Thyroid gland (tissue), 4 donors: ENCODE results near the gene SLC6A14. TPM values are rescaled to one million over a fixed set of nuclear protein-coding genes. Genes with fewer than 3 reads are reported as not detected.

ENCODE experiments used
- DNase-seq, 2 donors: peaks; one replicate each; pipeline ENCODE4 v3.0.0-alpha.2; 2019
- H3K27ac ChIP-seq, 3 donors: fragments of 200-600 bp; sonication (generic); 1 replicate in 2 of 3; 2 replicates in 1 of 3; pipeline ENCODE4 v1.5.1; 2016 to 2019; ENCODE audit warnings: mild to moderate bottlenecking in 1 of 3, moderate library complexity in 1 of 3
- H3K27me3 ChIP-seq: fragments of 200-600 bp; sonication (generic); one replicate; pipeline ENCODE4 v1.5.1; 2019
- H3K36me3 ChIP-seq, 2 donors: fragments of 200-600 bp; sonication (generic); one replicate each; pipeline ENCODE4 v1.5.1; 2016 to 2019
- H3K4me1 ChIP-seq, 2 donors: fragments of 200-600 bp; sonication (generic); one replicate each; pipeline ENCODE4 v1.5.1; 2017 to 2019
- H3K4me3 ChIP-seq, 3 donors: fragments of 200-600 bp; sonication (generic); replicated peaks in 1 of 3; 1 replicate in 2 of 3; 2 replicates in 1 of 3; pipeline ENCODE4 v1.5.1; 2016; ENCODE audit warnings: mild to moderate bottlenecking in 1 of 3
- H3K9me3 ChIP-seq: fragments of 200-600 bp; sonication (generic); one replicate; pipeline ENCODE4 v1.5.1; 2017
- POLR2A ChIP-seq, 2 donors: fragments of 450-650 bp; IDR thresholded peaks; one replicate each; pipeline ENCODE4 v1.6.1; 2017; ENCODE audit warnings: antibody characterized with exemption in 2 of 2, mild to moderate bottlenecking in 2 of 2, moderate library complexity in 1 of 2
- WGBS, 2 donors: methylation state at CpG; one replicate each; pipeline ENCODE4 v1.1.5; 2017; 5-methylcytosine and 5-hydroxymethylcytosine counted together
- intact Hi-C: fragments of 100-400 bp; cut with DNase I; formaldehyde crosslinking; loops from one replicate; pipeline ENCODE4 v1.15.1; 2023
- total RNA-seq, 4 donors: library from RNA; depleted of rRNA; stranded (reverse); fragments of >200 nt; gene quantifications; one replicate each; pipeline ENCODE4 v1.2.3, GENCODE V29; 2016
- TF ChIP-seq, protein P1 (sequence below), 6 experiments: fragments of 200-600 bp in 3 of 6; fragments of 450-650 bp in 3 of 6; sonication (generic) in 3 of 6; IDR thresholded peaks; one replicate each; pipeline ENCODE4 v1.5.1; 2016 to 2019; ENCODE audit warnings: antibody characterized with exemption in 6 of 6, mild to moderate bottlenecking in 2 of 6, inconsistent platforms in 1 of 6, moderate library complexity in 1 of 6

Gene SLC6A14, protein sequence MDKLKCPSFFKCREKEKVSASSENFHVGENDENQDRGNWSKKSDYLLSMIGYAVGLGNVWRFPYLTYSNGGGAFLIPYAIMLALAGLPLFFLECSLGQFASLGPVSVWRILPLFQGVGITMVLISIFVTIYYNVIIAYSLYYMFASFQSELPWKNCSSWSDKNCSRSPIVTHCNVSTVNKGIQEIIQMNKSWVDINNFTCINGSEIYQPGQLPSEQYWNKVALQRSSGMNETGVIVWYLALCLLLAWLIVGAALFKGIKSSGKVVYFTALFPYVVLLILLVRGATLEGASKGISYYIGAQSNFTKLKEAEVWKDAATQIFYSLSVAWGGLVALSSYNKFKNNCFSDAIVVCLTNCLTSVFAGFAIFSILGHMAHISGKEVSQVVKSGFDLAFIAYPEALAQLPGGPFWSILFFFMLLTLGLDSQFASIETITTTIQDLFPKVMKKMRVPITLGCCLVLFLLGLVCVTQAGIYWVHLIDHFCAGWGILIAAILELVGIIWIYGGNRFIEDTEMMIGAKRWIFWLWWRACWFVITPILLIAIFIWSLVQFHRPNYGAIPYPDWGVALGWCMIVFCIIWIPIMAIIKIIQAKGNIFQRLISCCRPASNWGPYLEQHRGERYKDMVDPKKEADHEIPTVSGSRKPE
- under 1 TPM in 1 of 4 donors, not detected in 3; 0.33 TPM for total RNA-seq

DNA sequence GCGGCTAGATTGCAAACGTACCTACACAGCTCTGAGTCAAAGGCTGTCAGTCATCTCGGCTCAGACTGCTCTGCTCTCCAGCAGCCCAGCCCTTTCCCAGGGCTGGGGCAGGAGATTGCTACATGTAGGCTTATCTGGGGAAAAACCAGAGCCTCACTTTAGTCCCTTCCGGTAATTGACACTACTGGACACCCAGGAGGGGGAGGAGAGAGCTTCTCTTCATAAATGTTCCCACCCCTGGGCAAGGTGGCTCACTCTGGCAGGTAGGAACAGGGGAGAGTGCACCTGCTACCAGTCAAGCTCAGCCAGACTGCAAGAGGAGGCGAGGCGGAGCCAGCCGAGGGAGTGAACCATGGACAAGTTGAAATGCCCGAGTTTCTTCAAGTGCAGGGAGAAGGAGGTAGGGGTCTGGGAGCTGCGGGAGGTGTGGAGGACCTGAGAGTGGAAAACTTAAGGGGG lies at the start of gene SLC6A14:
TSS of gene SLC6A14 (plus strand) at position 249 of the 459 bp plus-strand sequence. CDS start at position 353, 104 bp downstream.
- DNase-seq = peak; percentile 44 to 67
- no peak within 1 kb of the TSS for H3K27ac ChIP-seq
- H3K4me3 ChIP-seq = no peak within 1 kb of the TSS
- H3K36me3 ChIP-seq = no peaks in the 10 kb centered on the region
- no peaks in the 10 kb centered on the region for H3K9me3 ChIP-seq
- intact Hi-C loops = no loop called here
- 25 to 37% methylated on average over 4 to 8 of the region's 9 CpGs for WGBS, 2 donors
- H3K27me3 ChIP-seq = no peaks in the 10 kb centered on the region
- TF ChIP-seq POLR2A (IDR thresholded peaks at IDR 0.05) = no peak
- TF ChIP-seq, protein P1, sequence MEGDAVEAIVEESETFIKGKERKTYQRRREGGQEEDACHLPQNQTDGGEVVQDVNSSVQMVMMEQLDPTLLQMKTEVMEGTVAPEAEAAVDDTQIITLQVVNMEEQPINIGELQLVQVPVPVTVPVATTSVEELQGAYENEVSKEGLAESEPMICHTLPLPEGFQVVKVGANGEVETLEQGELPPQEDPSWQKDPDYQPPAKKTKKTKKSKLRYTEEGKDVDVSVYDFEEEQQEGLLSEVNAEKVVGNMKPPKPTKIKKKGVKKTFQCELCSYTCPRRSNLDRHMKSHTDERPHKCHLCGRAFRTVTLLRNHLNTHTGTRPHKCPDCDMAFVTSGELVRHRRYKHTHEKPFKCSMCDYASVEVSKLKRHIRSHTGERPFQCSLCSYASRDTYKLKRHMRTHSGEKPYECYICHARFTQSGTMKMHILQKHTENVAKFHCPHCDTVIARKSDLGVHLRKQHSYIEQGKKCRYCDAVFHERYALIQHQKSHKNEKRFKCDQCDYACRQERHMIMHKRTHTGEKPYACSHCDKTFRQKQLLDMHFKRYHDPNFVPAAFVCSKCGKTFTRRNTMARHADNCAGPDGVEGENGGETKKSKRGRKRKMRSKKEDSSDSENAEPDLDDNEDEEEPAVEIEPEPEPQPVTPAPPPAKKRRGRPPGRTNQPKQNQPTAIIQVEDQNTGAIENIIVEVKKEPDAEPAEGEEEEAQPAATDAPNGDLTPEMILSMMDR (IDR thresholded peaks at IDR 0.05) = no peak
- no peaks in the 10 kb centered on the region for H3K4me1 ChIP-seq

DNA sequence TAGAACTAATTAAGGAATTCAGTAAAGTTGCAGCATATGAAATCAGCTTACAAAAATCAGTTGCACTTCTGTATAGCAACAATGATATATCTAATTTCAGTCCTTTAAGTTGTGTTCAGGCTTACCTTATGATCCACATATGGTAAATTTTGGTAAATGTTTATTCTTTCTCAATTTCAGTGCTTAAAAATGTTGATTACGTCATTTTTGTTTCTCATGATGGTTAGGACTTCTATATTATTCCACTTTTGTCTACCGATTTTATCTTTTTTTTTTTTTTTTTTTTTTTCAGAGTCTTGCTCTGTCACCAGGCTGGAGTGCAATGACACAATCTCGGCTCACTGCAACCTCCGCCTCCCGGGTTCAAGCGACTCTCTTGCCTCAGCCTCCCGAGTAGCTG lies 40.7 kb upstream of the SLC6A14 start:
- Histone ChIP-seq H3K4me3 (no peak overlapping the region), H3K4me1 (no peaks in the 10 kb centered on the region), H3K27ac (no peak overlapping the region), H3K27me3 (no peaks in the 10 kb centered on the region), H3K9me3 (no peaks in the 10 kb centered on the region), H3K36me3 (no peaks in the 10 kb centered on the region)
- TF ChIP-seq POLR2A (IDR thresholded peaks at IDR 0.05) = no peak
- TF ChIP-seq, protein P1 (IDR thresholded peaks at IDR 0.05) = no peak
- WGBS, 2 donors = 95 to 99% methylated on average over 7 of the region's 7 CpGs
- no peak for DNase-seq
- intact Hi-C loops = no loop called here

DNA sequence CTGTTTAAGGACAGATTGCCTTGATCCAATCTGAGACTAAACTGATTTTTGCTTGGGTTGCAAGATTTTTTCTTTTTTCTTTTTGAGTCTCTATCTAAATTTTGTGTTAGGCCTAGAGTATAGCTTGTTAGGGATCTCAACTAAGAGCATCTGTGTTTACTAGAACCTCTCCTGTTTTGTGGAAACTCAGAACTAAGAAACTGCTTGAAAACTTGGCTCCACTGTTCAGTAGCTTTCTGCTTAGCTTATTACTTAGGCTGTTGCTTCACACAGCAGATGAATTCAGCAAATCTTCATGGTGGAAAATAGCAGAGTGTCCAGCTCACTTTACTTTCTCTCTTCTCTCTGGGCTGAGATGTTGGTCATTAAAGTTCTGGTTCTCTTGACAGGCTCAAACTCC lies 36.7 kb upstream of the SLC6A14 start:
- DNase-seq = no peak
- Histone ChIP-seq H3K36me3 (no peaks in the 10 kb centered on the region), H3K4me3 (no peak overlapping the region), H3K27me3 (no peaks in the 10 kb centered on the region), H3K4me1 (no peaks in the 10 kb centered on the region), H3K9me3 (no peaks in the 10 kb centered on the region), H3K27ac (no peak overlapping the region)
- TF ChIP-seq, protein P1 (IDR thresholded peaks at IDR 0.05) = no peak
- TF ChIP-seq POLR2A (IDR thresholded peaks at IDR 0.05) = no peak
- intact Hi-C loops = no loop called here

DNA sequence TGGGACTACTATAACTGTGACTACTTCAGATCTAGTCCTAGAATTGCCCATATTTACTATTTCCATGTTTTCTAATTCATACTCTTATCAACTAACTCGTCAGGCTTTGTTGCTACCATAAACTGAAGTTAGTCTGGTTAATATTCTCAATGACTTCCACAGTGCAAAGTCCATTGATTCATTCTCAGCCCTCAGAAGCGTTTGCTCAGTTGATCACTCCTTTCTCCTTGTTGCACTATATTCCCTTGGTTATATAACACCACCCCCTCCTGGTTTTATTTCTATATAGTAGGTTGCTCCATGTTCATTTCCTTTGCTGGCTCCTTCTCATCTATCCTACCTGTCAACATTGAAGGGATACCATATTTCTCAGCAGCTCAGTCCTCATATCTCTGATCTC lies 27.2 kb upstream of the SLC6A14 start:
- Histone ChIP-seq H3K4me1 (no peaks in the 10 kb centered on the region), H3K27me3 (no peaks in the 10 kb centered on the region), H3K9me3 (no peaks in the 10 kb centered on the region), H3K27ac (no peak overlapping the region), H3K36me3 (no peaks in the 10 kb centered on the region), H3K4me3 (no peak overlapping the region)
- TF ChIP-seq, protein P1 (IDR thresholded peaks at IDR 0.05) = no peak
- no peak for TF ChIP-seq POLR2A (IDR thresholded peaks at IDR 0.05)
- intact Hi-C loops = no loop called here
- 75 to 81% methylated on average over 2 of the region's 2 CpGs for WGBS, 2 donors
- DNase-seq = no peak

DNA sequence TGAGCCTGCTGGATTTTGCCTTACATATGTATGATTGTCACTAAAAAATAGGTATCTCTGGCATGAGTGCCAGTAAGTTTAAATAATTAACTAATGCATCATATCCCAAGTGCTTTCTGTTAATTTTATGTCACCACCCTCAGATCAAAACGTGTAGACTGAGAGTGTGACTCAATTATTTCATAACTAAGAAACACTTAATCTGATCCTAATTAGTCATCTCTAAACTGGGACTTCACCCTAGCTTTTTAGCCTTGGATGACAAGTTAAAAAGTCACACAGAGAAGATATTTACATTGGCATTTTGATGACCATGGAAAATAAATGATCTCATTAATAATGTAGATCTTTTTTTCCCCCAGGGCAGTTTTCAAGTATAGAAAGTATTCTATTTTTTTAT lies 23.1 kb upstream of the SLC6A14 start:
- TF ChIP-seq, protein P1 (IDR thresholded peaks at IDR 0.05) = no peak
- no peak for TF ChIP-seq POLR2A (IDR thresholded peaks at IDR 0.05)
- H3K36me3 ChIP-seq = no peaks in the 10 kb centered on the region
- H3K9me3 ChIP-seq = no peaks in the 10 kb centered on the region
- WGBS, 2 donors = 26 to 53% methylated on average over 1 of the region's 1 CpG
- H3K27ac ChIP-seq = no peak overlapping the region
- no peaks in the 10 kb centered on the region for H3K4me1 ChIP-seq
- no peaks in the 10 kb centered on the region for H3K27me3 ChIP-seq
- no peak overlapping the region for H3K4me3 ChIP-seq
- DNase-seq = no peak
- intact Hi-C loops = no loop called here
